Activated CD4-positive, CD25-positive, alpha-beta regulatory T cell treated with anti-CD3 and anti-CD28 coated beads, Interleukin-2, amount 50 U/mL, for 24 hours (primary cell): Measurements from ENCODE around the gene LHFPL2.
"Not testable (repeated sequence)": the region's sequence is repeated elsewhere in the genome, so short reads cannot be mapped to it uniquely, and the experiment has no call there.

Experiments
- ATAC-seq, 2 donors: fragments of 150-1000 bp; cut with Tn5 transposase; one replicate each; pipeline ENCODE4 v1.10.0; 2021; ENCODE audit warnings: mild to moderate bottlenecking in 1 of 2, moderate library complexity in 1 of 2

The LHFPL2 gene

DNA sequence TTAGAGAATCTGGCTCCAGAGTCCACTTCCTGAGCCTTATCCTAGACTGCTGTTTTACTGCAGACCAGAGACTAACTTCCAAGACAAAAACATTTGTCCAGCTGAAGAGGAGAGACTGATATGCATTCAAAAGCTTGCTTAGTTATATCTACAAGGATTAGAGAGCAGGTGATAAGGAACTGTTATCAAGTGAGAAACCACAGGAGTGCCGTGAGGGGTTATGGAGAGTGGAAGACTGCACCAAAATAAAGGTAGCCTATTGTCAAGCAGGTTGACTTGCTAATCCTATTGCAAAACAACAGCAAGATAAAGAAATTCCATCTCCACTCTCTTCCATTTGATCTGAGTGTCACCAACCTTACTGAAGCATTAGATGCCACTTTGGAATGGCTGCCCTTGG is 149.1 kb downstream of the LHFPL2 start:
- no peak for ATAC-seq

DNA sequence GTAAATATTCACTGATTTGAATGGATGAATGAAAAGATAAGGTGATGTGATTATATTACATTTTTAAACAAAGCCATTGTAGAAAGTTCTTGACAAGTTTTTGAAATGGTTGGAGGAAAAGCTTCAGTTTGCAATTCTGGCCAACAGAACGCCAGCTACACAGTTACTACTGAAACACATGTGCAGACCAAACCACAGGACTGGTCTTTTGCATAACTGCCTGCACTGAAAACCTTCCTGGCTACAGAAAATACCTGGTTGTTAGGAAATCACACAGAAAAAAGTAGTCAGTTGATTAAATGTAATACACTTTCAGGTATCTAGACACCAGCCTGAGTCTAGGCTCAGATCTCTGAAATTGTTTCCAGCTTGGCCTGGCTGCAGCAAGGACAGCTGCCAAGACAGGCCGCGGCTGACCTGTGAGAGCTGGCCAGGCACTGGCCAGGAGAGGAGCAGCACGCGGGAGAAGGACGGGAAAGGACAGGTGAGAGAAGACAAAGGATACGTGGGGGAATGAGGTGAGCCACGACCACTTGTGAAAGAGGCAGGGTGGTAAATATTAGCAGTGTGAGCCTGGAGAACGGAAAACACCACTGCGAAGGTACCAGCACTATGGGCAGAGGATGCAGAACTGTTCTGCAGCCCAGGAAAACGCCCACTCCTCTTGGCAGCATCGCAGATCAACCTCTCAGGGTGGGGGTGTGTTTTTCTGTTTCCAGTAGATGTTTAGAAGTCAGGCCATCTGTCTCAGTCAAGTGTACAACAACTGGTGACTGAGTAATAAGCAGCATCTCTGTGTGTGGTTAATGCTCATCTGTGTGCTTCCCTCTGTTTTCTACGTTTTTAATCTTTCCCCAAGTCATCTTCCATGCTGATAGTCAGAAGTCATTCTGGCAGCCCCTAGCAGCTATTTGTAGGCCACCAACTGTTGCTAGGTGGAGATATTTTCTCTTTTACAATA is 150.7 kb downstream of the LHFPL2 start:
- ATAC-seq: no peak

DNA sequence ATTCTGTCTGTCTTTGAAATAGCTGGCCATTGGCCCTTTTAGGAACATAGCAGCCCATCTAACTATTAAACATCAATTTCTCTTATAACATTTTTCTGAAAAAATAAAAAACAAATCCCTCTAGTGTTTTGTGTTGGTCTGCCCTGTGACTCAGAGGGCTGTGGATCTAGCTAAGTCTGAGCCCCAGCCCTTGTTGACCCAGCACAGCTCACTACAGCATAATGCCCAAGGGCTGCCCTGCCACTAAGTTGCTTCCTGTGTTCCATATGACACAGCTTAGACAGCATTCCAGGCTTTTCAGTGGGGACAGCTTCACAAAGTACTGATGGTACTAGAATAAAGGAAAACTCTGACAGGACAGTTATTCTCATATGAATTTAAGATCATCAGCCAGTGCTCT is 152.2 kb downstream of the LHFPL2 start:
- ATAC-seq: no peak

DNA sequence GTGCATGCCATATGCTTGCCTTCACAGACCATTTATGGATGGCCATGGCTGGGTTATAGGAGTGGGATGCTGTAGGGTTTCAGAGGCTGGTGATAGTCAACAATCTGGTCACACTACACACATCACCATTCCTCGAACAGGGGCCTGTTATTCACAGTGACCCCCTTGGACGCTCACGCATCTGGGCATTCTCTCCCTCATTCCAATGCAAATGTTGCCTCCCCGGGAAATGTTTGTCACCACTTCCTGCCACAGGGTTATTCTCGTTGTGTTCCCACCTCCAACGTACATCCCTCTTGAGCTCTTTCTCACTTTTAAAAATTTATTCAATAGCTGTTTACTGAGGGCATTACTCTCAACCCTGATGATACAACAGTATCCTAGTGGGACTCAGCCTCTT is 152.8 kb downstream of the LHFPL2 start:
- ATAC-seq: no peak

DNA sequence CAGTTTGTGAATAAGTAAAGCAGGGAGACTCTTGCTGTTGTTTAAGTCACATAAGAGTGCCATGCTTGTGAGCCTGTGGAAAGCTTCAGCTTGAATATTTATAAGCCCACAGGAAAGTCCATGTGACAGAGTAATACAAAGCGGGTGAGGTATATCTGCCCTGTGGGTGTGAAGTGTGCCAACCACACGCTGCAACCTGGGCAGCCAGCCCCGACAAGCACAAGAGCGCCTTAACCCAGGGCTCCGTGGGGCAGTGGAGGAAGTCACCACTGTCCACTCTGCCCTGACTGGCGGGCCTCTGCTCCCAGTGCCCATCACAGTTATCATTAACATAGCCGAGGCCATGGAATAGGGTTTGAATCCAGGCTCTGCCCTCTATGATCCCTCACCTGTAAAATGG is 155.9 kb downstream of the LHFPL2 start:
- ATAC-seq: no peak

DNA sequence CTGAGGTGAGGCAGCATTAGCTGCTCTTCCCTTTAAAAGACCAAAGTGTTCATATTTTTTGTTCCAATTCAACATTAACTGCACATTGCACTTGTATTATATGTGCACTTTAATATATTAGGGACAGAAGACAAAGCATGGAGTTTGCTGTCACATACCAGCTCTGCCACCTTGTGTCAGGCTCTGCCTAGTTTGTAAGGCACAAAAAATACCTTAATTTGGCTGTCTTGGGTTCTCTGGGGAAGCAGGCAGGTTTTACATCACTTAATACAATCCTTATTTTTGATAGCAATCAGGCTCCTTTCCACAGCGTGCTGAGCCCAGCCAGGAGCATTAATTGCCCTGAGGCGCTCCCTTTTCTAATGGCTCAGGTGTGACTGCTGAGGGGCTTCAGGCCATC is 156.3 kb downstream of the LHFPL2 start:
- ATAC-seq: no peak

DNA sequence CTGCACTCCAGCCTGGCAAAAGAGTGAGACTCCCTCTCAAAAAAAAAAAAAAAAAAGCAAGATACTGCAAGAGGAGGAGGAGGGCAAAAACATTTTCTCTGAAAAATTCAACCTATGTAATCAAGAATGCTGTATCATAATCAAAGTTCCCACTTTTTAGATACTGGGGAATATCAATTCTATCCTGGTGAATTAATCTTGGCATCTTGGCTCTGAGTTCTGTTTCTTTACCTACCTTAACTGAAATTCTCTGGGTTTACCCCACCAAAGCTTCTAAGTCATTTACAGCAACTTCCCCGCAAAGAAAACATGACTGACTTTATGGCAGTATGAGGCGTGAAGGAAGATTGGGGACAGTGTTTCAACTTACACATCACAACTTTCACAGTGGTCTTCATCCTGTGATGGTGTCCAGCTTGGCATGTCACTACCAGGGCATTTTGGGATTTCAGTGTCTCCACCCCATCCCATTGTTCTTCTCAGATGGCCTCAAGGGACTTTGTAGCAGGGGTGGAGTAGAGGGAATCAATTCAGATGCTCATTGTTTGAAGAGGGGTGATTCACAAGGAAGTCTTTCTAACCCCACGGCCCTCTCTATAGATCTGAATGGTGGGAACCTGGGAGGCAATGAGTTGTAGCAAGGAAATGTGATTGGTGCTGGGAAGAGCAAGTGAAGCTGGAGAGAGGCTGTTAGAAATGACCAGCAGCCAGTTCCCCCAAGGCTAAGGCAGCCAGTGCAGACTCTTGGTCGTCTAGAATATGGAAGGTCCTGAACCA is 157.7 kb downstream of the LHFPL2 start:
- no peak for ATAC-seq

DNA sequence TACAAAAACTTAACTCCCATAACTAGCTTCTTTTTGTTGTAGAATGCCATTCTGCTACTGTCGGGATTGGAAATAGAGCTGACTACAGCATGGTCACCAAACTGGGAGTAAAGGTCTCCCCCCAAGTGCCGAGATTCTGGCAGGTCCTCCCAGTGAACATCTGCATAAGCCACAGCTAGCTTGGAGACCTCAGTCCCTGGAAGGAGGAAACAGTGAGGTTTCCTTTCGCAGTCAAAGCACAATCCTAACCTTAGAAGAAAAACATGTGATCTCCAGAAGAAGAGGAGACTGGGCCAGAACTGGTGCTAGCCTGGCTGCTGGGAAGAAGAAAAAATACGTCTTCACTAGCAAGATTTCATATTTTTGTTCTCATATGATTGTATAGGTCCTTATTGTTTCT is 160.7 kb downstream of the LHFPL2 start:
- ATAC-seq: no peak

DNA sequence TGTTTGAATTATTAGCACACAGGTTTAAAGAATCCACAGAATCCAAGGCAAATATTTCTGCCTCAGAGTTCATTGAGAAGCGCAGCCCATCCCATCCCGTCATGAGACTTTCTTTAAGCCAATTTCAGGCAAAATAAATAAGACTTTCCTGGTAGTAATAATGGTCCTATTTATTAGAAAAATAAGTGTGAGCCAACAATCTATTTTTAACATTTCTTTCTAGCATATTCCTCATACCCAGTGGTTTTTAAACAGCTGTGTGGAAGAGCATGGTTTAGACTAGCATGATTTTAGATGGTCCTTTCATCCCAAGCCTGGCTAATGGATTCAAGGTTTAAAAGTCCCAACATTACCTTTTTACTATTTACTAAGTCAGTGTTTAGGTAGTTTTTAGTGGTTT is 162.4 kb downstream of the LHFPL2 start:
- no peak for ATAC-seq

DNA sequence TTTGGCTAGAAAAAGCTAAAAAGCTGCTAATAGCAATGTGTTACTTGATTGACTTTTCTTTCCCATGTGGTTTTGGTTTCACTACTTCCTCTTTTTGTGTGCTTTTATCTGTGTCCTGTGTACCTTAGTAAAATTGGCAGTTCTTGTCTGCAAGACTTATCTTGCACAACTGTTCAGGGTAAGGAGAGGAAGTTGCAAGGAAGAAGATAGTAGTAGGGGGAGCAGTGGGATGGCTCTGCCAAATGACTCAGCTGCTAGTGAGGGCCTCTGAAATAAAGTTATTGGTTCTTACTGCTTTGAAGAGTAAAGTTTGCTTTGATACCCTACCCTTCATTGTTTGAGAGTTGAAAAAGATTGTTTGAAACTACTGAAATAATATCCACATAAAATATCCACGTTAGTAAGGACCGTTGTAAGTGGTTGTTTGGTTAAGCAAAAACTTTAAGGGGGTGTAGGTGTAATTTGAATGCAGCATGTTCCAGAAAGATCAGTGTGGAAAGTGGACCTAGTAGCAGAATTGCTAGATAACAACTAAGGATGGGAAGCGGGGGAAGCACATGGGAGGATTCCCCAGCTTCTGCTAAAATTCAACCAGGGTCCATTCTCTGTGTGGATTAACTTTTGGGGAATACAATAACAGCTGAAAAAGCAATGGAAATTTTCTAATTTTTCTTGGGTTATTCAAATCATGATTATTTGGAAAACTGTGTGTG is 164.6 kb downstream of the LHFPL2 start:
- peak in 1 of 2 donors; percentile 30 for ATAC-seq

DNA sequence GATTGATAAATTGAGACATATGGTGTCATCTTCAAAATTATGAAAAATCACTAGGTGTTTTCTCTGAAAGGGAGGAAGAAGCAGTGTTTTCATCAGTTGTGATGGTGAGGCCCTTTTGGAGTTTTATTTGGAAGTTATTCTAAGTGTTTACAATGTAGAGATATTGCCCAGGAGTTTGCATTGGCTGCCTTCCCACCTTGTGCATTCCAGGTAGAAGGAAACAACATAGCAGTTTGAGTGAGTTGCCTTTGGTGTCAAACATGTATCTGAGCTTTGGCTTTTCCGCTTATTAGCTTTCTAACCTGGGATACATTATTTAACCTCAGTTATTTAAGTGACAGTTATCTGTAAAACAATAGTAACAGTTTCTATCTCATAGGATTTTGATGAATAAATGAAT is 165.6 kb downstream of the LHFPL2 start:
- no peak for ATAC-seq

DNA sequence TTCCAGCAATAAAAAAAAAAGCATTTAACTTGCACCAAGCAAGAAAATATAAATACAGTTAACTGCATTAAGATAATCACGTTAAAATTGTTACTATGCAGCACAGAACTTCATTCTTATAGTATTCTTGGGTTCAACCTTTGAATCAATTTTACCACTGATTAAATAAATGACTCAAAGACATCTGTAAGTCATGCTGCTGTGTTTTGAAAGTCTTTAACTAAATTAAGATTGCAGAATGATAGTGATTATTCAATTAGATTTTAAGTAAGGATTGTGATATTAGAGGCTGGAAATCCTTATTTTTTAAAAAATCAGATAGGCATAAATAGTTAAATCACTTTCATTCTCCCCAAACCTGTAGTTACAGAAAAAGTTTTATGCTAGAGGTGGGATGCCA is 171.8 kb downstream of the LHFPL2 start:
- ATAC-seq: no peak

DNA sequence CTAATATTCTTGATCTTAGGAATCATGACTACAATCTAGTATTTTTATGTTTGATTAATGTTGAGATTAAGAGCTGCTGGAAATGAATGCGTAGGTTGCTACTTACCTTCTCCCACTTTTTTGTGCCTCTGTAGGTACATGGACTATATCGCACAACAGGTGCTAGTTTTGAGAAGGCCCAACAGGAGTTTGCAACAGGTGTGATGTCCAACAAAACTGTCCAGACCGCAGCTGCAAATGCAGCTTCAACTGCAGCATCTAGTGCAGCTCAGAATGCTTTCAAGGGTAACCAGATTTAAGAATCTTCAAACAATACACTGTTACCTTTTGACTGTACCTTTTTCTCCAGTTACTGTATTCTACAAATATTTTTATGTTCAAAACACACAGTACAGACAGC is 173.2 kb downstream of the LHFPL2 start:
- no peak for ATAC-seq

DNA sequence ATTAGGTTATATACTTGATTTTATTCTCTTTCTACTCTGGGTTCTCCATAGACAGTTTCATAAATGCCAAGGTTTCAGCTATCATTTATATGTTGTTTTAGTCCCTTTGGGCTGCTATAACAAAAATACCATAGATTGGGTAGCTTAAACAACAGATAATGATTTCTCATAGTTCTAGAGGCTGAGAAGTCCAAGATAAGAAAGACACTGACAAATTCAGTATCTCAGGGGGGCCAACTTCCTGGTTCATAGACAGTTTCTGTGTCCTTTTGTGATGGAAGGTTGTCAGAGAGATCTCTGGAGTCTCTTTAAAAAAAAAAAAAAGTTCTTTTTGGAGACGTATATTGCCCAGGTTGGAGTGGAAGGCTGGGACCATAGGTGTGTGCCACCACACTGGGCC is 174.8 kb downstream of the LHFPL2 start:
- ATAC-seq: no peak

DNA sequence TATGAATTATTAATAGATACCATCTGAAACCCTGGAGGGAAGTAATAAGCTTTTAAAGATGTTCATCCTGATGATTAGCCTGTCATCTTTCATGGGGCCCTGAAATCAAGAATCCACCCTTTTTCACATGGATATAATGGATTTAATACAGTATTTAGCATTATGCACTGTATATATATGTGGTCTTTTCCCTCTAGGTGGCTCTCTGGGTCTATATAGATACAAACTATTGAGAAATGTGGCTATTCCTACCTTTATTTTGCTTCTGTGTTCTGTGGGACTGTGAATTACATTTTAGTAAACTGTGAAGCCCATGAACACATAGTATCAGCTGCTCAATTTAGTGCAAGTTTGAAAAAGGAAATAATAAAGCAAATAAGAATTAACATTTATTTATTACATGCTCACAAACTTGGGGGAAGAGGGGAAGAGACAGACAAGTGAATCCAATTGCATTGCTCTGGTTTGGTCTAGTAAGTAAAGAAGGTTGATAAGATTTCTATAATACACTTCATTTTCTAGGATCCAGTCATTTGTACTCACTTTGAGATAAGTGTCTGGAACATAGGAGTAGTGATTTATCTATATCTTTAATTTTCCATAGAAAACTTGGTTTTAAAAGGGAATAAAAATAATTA is 176.0 kb downstream of the LHFPL2 start:
- ATAC-seq: no peak

DNA sequence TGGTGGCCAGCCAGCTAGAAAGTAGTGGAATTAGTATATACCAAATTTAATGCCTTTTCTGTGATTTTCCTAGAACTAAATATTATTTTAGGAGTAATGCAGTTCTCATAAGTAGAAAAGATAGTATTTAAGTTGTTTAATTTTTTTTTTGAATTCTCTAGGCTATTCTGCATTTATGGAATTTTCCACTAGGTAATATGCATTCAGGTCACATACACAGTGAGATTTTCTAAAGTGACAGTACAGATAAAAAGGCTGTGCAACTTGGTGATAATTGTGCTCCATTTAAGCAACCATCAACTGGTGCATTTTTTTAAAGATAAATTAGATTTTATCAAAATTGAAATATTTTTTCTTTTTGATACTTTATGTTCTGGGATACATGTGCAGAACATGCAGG is 176.7 kb downstream of the LHFPL2 start:
- no peak for ATAC-seq

DNA sequence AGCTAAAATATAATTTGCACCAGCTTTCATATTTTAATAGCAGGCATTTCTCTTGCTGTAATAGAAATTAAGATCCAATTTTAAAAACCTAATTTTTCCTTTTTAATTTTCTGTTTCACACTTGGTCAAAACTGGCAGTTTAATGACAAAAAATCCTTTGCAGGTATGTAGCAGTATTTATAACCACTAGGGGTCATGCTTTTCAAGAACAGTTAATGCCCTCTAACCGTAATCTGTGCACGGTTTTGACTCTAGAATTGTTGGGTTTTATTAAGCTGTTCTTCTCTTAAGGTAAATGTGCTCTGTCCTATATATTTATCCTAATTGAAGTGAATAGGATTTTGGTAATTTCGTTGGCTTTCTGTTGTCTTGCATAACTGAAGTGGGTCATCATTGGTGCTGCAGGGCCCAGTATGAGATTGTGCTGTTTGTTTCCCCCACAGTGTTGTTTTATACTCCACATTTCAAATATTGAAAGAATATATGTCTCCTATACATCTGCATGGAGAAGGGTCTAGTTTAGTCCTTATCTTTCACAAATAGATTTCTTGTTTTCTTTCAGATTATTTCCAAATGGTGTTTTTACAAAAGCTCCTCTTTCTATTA is 180.7 kb downstream of the LHFPL2 start:
- ATAC-seq: no peak

DNA sequence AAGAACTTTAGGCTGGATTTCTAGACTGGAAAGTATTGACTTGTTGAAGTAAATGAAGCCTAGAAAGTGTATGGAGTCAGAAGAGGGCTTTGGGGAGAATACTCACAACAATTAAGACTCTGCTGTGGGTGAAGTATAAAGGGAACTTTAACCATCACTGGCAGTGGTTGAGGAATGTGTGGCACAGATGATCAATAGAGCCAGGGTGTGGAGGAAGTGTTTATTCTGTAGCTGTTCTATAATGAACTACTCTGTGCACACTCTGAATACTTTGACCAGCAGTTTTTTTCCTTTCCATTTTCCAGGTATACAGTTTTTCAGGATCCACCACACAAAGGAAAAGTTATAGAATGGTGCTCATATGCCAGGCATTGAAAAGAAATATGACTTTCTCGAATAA is 181.4 kb downstream of the LHFPL2 start:
- no peak for ATAC-seq

DNA sequence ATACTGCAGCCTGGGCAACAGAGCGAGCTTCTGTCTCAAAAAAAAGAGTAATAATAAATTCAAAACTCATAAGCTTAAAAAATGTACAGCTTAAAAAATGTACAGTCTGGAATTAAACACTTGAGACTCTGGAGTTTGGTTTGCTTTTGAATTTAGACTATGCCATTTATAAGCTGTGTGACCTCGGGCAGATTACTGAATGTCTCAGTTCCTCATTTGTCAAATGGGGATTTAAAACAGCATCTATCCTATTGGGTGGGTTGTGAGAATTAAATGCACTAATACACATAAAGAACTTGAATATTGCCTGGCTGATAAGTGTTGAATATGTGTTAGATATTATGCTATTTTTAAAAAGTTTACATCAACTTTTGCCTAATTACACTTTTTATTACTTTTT is 189.7 kb downstream of the LHFPL2 start:
- no peak for ATAC-seq

DNA sequence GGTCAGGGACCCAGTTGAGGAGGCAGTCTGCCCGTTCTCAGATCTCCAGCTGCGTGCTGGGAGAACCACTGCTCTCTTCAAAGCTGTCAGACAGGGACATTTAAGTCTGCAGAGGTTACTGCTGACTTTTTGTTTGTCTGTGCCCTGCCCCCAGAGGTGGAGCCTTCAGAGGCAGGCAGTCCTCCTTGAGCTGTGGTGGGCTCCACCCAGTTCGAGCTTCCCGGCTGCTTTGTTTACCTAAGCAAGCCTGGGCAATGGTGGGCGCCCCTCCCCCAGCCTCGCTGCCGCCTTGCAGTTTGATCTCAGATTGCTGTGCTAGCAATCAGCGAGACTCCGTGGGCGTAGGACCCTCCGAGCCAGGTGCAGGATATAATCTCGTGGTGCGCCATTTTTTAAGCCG is 191.1 kb downstream of the LHFPL2 start:
- ATAC-seq: not testable (repeated sequence)

DNA sequence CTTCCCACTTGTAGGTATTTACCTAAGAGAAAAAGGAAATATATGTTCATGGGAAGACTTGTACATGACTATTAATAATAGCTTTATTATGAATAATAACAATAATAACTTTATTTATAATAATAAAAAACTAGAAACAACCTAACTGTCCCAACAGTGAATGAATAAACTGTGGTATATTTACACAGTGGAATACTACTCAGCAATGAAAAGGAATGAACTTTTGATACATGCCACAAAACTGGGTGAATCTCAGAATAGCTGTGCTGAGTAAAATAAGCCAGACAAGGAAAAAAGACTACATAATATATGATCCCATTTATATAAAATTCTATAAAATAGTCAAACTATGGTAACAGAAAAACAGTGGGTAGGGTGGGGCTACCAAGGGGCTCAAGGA is 199.5 kb downstream of the LHFPL2 start:
- no peak for ATAC-seq

DNA sequence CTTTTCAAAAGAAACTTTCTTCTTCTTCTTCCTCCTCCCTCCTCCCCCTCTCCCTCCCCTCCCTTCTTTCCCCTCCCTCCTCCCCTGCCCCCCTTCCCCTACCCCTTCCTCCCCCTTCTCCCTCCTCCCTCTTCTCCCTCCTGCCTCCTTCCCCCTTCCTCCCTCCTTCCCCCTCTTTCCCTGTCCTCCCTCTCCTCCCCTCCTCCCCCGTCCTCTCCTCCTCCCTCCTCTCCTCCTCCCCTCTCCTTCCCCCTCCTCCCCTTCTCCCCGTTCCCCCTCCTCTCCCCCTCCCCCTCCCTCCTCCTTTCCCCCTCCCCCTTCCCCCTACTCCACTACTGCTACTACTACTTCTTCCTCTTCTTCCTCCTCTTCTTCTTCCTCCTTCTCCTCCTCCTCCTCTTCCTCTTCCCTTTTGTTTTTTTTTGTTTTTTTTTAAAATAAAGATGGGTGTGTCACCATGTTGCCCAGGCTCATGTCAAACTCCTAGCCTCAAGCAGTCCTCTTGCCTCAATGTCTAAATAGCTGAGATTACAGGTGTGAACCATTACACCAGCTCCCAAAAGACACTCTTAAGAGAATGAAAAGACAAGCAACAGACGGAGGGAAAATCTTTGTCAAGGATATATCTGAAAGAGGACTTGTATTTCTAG is 200.7 kb downstream of the LHFPL2 start:
- ATAC-seq: no peak
